HepG2 (cell line): ENCODE data around the gene PDE4D. TPM values are rescaled to one million over a fixed set of nuclear protein-coding genes. Genes with fewer than 3 reads are reported as not detected.

Experiments used
- ATAC-seq: fragments of 200-7000 bp; cut with Tn5 transposase; 3 replicates; pipeline ENCODE4 v1.9.1; 2020; ENCODE audit warnings: mild to moderate bottlenecking, moderate library complexity
- BruUV-seq: library from RNA; stranded (reverse); fragments of 400-500 nt; replicated peaks from 2 replicates; lab custom pipeline; 2021; lab: Mats Ljungman, UMichigan
- CTCF ChIA-PET: fragments of 300-600 bp; formaldehyde crosslinking; extraction: SDS; loops from one replicate; lab custom pipeline; 2021; ENCODE audit warnings: low total read pairs, inconsistent platforms, low intra/inter-chr PET ratio; lab: Yijun Ruan, JAX
- POLR2A ChIA-PET: fragments of 350-600 bp; sonication (Branson Sonifier 250); formaldehyde crosslinking; loops from one replicate; lab custom pipeline; 2020; ENCODE audit warnings: antibody characterized with exemption, inconsistent platforms; lab: Yijun Ruan, JAX
- DNase-seq: peaks from one replicate; pipeline ENCODE4 v3.0.0-alpha.2; 2015; ENCODE audit warnings: low spot score
- FAIRE-seq: peaks from 3 replicates; lab custom pipeline; 2011; peaks lifted over from hg19 to GRCh38; lab: Jason Lieb, UNC
- H2AFZ ChIP-seq: one replicate; pipeline ENCODE4 v1.6.1; 2011; ENCODE audit warnings: low read length, inconsistent platforms
- H3K27ac ChIP-seq: fragments of 300-600 bp; 3 replicates; pipeline ENCODE4 v1.8.0; 2011; ENCODE audit warnings: mixed run types, mild to moderate bottlenecking, mixed read lengths, low read length, inconsistent platforms; ENCODE audit not compliant: insufficient read depth; ENCODE audit errors: extremely low read length
- H3K27me3 ChIP-seq, 2 experiments: fragments of 200-600 bp in 1 of 2; 2 replicates in 1 of 2; 3 replicates in 1 of 2; pipeline versions ENCODE4 v1.6.0 to v1.8.0; 2011; ENCODE audit warnings: low read length in 2 of 2, mild to moderate bottlenecking in 2 of 2, moderate library complexity in 2 of 2, inconsistent platforms in 1 of 2; ENCODE audit not compliant: insufficient read depth in 2 of 2, control insufficient read depth in 1 of 2
- H3K36me3 ChIP-seq, 2 experiments: fragments of 200-600 bp in 1 of 2; replicated peaks in 1 of 2; 2 replicates in 1 of 2; 3 replicates in 1 of 2; pipeline versions ENCODE4 v1.5.1 to v1.8.0; 2011; ENCODE audit warnings: low read length in 2 of 2, inconsistent platforms in 1 of 2; ENCODE audit not compliant: insufficient read depth in 2 of 2, control insufficient read depth in 1 of 2
- H3K4me1 ChIP-seq: 2 replicates; pipeline ENCODE4 v1.5.1; 2012; ENCODE audit warnings: low read length, inconsistent platforms; ENCODE audit not compliant: insufficient read depth
- H3K4me2 ChIP-seq: 2 replicates; pipeline ENCODE4 v1.6.0; 2011; ENCODE audit warnings: low read depth, low read length, inconsistent platforms
- H3K4me3 ChIP-seq, 3 experiments: fragments of 200-600 bp in 1 of 3; sonication (generic), shearing (Covaris generic) in 1 of 3; replicated peaks in 1 of 3; 2 replicates each; pipeline ENCODE4 v1.5.1; 2011 to 2016; ENCODE audit warnings: low read length in 3 of 3, inconsistent platforms in 2 of 3, low read depth in 2 of 3, mild to moderate bottlenecking in 2 of 3, control low read depth in 1 of 3, mixed read lengths in 1 of 3; ENCODE audit not compliant: insufficient read depth in 1 of 3
- H3K79me2 ChIP-seq: one replicate; pipeline ENCODE4 v1.6.1; 2011; ENCODE audit warnings: low read length, inconsistent platforms; ENCODE audit not compliant: insufficient read depth
- H3K9ac ChIP-seq: 2 replicates; pipeline ENCODE4 v1.6.0; 2011; ENCODE audit warnings: mild to moderate bottlenecking, low read depth, low read length, inconsistent platforms; ENCODE audit not compliant: insufficient read depth
- H3K9me3 ChIP-seq: 2 replicates; pipeline ENCODE4 v1.5.1; 2012; ENCODE audit warnings: mild to moderate bottlenecking, low read length
- H4K20me1 ChIP-seq: 2 replicates; pipeline ENCODE4 v1.6.0; 2011; ENCODE audit warnings: inconsistent platforms, mild to moderate bottlenecking, low read length, moderate library complexity; ENCODE audit not compliant: insufficient read depth
- FOSL2 ChIP-seq: sonication (generic); formaldehyde crosslinking; IDR thresholded peaks from 2 replicates; pipeline ENCODE4 v1.4.0; 2020; ENCODE audit warnings: missing genetic modification reagents
- HNF4A ChIP-seq: sonication (generic); formaldehyde crosslinking; IDR thresholded peaks from 2 replicates; pipeline ENCODE4 v1.4.0; 2020; ENCODE audit warnings: missing genetic modification reagents
- REL ChIP-seq: sonication (generic); formaldehyde crosslinking; conservative IDR thresholded peaks from 2 replicates; pipeline ENCODE4 v1.8.0; 2022; ENCODE audit warnings: mild to moderate bottlenecking, missing genetic modification reagents, moderate library complexity
- RFXANK ChIP-seq: IDR thresholded peaks from 2 replicates; pipeline ENCODE4 v1.6.1; 2016
- ZFP36L1 ChIP-seq: sonication (generic); formaldehyde crosslinking; IDR thresholded peaks from 2 replicates; pipeline ENCODE4 v1.8.0; 2022; ENCODE audit warnings: mild to moderate bottlenecking, missing genetic modification reagents, moderate library complexity
- ZNF687 ChIP-seq: sonication (generic); formaldehyde crosslinking; IDR thresholded peaks from 2 replicates; pipeline ENCODE4 v1.5.1; 2020; ENCODE audit warnings: mild to moderate bottlenecking, missing genetic modification reagents, moderate library complexity
- whole genome bisulfite sequencing: methylation state at CpG from one replicate; pipeline ENCODE4 v1.1.6; 2017; ENCODE audit warnings: low lambda C conversion rate; 5-methylcytosine and 5-hydroxymethylcytosine counted together
- in situ Hi-C: cut with HindIII; loops from 2 replicates; pipeline ENCODE4 v1.10.0; 2017; ENCODE audit warnings: low pct_unique_long_range_greater_than_20kb; ENCODE audit not compliant: extremely low pct_ligation_motif_present
- intact Hi-C: fragments of 100-400 bp; cut with micrococcal nuclease; formaldehyde crosslinking; loops from one replicate; pipeline ENCODE4 v1.10.0; 2022; ENCODE audit not compliant: unreplicated experiment
- polyA plus RNA-seq, 8 experiments: library from polyadenylated mRNA; depleted of rRNA in 3 of 8; stranded (reverse) in 7 of 8; unstranded in 1 of 8; fragments of >200 nt; fragmentation: Illumina TruSeq in 4 of 8; extraction: Trizol in 4 of 8; gene quantifications; 2 replicates each; pipeline versions ENCODE4 v1.2.1 to v1.2.3, GENCODE V29; 2011 to 2016; ENCODE audit warnings: low read depth in 4 of 8, missing spikeins in 1 of 8, mixed read lengths in 1 of 8; ENCODE audit not compliant: insufficient read depth in 1 of 8
- total RNA-seq, 5 experiments: library from RNA; depleted of rRNA; stranded (reverse); fragments of >200 nt; fragmentation: Illumina TruSeq; extraction: Trizol; gene quantifications; 2 replicates each; pipeline ENCODE4 v1.2.3, GENCODE V29; 2016; ENCODE audit warnings: low read depth in 1 of 5

The PDE4D gene
- total and polyA plus RNA-seq, 2 of the 13 experiments (the other 11 are each of a cell fraction or from before 2014, with no cell fraction given) = 7.0 to 12.2 TPM

- Histone ChIP-seq H2AFZ (no peak overlapping the region), H3K79me2 (no peaks in the 10 kb centered on the region)
- in situ Hi-C loops = no loop called here
- no peak for DNase-seq
- CTCF ChIA-PET = no interaction called here
- TF ChIP-seq FOSL2 (CRISPR knock-in tag) (no peak), REL (CRISPR knock-in tag) (no peak), HNF4A (CRISPR knock-in tag) (no peak), RFXANK (CRISPR knock-in tag) (no peak)
- TF ChIP-seq, all 625 proteins: peak for 0
- no TSS peak for BruUV-seq
- no peak overlapping the region for H3K4me2 ChIP-seq
- no peaks in the 10 kb centered on the region for H3K36me3 ChIP-seq
- H3K27me3 ChIP-seq = no peaks in the 10 kb centered on the region
- FAIRE-seq (no peak), ATAC-seq (no peak)
- H4K20me1 ChIP-seq = no peaks in the 10 kb centered on the region
- POLR2A ChIA-PET = no interaction called here
- WGBS = 73% methylated on average over 6 of the region's 6 CpGs
- H3K9me3 ChIP-seq = no peaks in the 10 kb centered on the region
- no peak overlapping the region for H3K4me3 ChIP-seq
- no peak overlapping the region for H3K9ac ChIP-seq
- no peak overlapping the region for H3K27ac ChIP-seq
- intact Hi-C loops = no loop called here
- no peaks in the 10 kb centered on the region for H3K4me1 ChIP-seq
Measured at GRCh38 chr5:59542851-59543820, 350.4 kb downstream of the PDE4D start.

- Histone ChIP-seq H2AFZ (no peak overlapping the region), H3K9me3 (no peaks in the 10 kb centered on the region), H3K79me2 (no peaks in the 10 kb centered on the region), H3K27ac (no peak overlapping the region), H4K20me1 (no peaks in the 10 kb centered on the region), H3K4me2 (no peak overlapping the region), H3K27me3 (no peaks in the 10 kb centered on the region), H3K9ac (no peak overlapping the region), H3K4me3 (no peak overlapping the region), H3K36me3 (no peaks in the 10 kb centered on the region), H3K4me1 (no peaks in the 10 kb centered on the region)
- in situ Hi-C loops (no loop called here), intact Hi-C loops (no loop called here)
- DNase-seq (no peak), FAIRE-seq (no peak), ATAC-seq (no peak)
- no TSS peak for BruUV-seq
- ChIA-PET CTCF (no interaction called here), POLR2A (no interaction called here)
- TF ChIP-seq ZFP36L1 (no peak), ZNF687 (no peak)
Measured at GRCh38 chr5:59542306-59542705, 351.2 kb downstream of the PDE4D start.
